Vagina (tissue), 2 donors: Measurements from ENCODE around the gene PTTG1IP. TPM values are rescaled to one million over a fixed set of nuclear protein-coding genes. Genes with fewer than 3 reads are reported as not detected.

ENCODE experiments used
- DNase-seq, 2 donors: peaks; one replicate each; pipeline ENCODE4 v3.0.0-alpha.2; 2017; ENCODE audit errors: extremely low spot score in 2 of 2
- H3K27ac ChIP-seq: fragments of 200-600 bp; sonication (generic); one replicate; pipeline ENCODE4 v1.5.1; 2019
- H3K27me3 ChIP-seq: fragments of 200-600 bp; sonication (generic); one replicate; pipeline ENCODE4 v1.5.1; 2019
- H3K36me3 ChIP-seq, 2 donors: fragments of 200-600 bp; sonication (generic); one replicate each; pipeline ENCODE4 v1.5.1; 2017 to 2019
- H3K4me1 ChIP-seq: fragments of 200-600 bp; sonication (generic); one replicate; pipeline ENCODE4 v1.5.1; 2019
- H3K4me3 ChIP-seq, 2 donors: fragments of 200-600 bp; sonication (generic); 1 replicate in 1 of 2; 2 replicates in 1 of 2; pipeline ENCODE4 v1.5.1; 2016 to 2019
- H3K9me3 ChIP-seq: fragments of 200-600 bp; sonication (generic); one replicate; pipeline ENCODE4 v1.5.1; 2019
- POLR2A ChIP-seq, 2 donors: fragments of 450-650 bp; IDR thresholded peaks; one replicate each; pipeline ENCODE4 v1.6.1; 2017; ENCODE audit warnings: antibody characterized with exemption in 2 of 2, mild to moderate bottlenecking in 2 of 2, moderate library complexity in 2 of 2
- POLR2AphosphoS5 ChIP-seq, 2 donors: sonication (generic); formaldehyde crosslinking; IDR thresholded peaks; one replicate each; pipeline ENCODE4 v1.9.0; 2017; ENCODE audit warnings: antibody characterized with exemption in 2 of 2, mild to moderate bottlenecking in 2 of 2, low read depth in 1 of 2; ENCODE audit not compliant: insufficient read depth in 1 of 2
- intact Hi-C: fragments of 100-400 bp; cut with DNase I; formaldehyde crosslinking; loops from one replicate; pipeline ENCODE4 v1.15.1; 2023
- total RNA-seq: library from RNA; depleted of rRNA; stranded (reverse); fragments of >200 nt; gene quantifications from one replicate; pipeline ENCODE4 v1.2.3, GENCODE V29; 2016
- TF ChIP-seq, protein P1 (sequence below), 3 experiments: fragments of 450-650 bp in 2 of 3; fragments of 200-600 bp in 1 of 3; sonication (generic) in 1 of 3; IDR thresholded peaks; one replicate each; pipeline ENCODE4 v1.5.1; 2017 to 2019; ENCODE audit warnings: antibody characterized with exemption in 3 of 3, mild to moderate bottlenecking in 2 of 3, moderate library complexity in 2 of 3

Gene PTTG1IP
- total RNA-seq, 1 donor from 2014 or later = 165 TPM

DNA sequence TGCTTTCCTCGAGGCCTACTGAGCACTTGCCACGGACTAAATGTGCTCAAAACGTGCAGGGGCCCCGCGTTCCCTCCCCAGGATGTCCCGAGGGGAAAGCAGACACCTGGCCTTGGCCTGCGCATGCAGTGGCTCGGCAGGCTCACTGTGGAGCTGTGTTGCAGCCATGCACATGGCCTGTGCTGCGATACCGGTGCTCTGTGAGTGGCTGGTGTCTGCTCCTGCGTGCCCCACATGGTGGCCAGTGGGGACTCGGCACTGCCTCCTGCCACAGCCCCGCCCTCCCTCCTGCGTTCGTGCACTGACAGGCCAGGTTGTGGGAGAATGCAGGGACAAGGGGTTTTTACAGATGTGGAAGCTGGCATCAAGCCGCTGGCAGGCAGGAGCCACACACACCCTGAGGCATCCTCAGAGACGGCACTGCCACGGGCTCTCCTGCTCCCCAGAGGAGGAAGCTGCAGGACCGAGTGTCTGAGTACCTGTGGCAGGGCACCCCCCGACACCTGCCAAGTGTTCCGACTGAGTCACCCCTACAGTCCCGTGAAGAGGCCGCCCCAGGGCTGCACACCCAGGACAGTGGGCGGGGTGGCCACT is 16.9 kb upstream of the PTTG1IP start:
- H3K27me3 ChIP-seq = no peaks in the 10 kb centered on the region
- no peak overlapping the region for H3K27ac ChIP-seq
- H3K36me3 ChIP-seq = no peaks in the 10 kb centered on the region
- intact Hi-C loops = no loop called here
- no peaks in the 10 kb centered on the region for H3K9me3 ChIP-seq
- H3K4me3 ChIP-seq = no peak overlapping the region
- no peak for DNase-seq
- TF ChIP-seq POLR2A (IDR thresholded peaks at IDR 0.05) = no peak
- no peak for TF ChIP-seq POLR2AphosphoS5 (IDR thresholded peaks at IDR 0.05; ENCODE audit: insufficient read depth in 1 of 2, low read depth in 1 of 2)
- TF ChIP-seq, protein P1, sequence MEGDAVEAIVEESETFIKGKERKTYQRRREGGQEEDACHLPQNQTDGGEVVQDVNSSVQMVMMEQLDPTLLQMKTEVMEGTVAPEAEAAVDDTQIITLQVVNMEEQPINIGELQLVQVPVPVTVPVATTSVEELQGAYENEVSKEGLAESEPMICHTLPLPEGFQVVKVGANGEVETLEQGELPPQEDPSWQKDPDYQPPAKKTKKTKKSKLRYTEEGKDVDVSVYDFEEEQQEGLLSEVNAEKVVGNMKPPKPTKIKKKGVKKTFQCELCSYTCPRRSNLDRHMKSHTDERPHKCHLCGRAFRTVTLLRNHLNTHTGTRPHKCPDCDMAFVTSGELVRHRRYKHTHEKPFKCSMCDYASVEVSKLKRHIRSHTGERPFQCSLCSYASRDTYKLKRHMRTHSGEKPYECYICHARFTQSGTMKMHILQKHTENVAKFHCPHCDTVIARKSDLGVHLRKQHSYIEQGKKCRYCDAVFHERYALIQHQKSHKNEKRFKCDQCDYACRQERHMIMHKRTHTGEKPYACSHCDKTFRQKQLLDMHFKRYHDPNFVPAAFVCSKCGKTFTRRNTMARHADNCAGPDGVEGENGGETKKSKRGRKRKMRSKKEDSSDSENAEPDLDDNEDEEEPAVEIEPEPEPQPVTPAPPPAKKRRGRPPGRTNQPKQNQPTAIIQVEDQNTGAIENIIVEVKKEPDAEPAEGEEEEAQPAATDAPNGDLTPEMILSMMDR (IDR thresholded peaks at IDR 0.05) = no peak
- H3K4me1 ChIP-seq = no peaks in the 10 kb centered on the region

- no peaks in the 10 kb centered on the region for H3K36me3 ChIP-seq
- DNase-seq = no peak
- H3K4me3 ChIP-seq = no peak overlapping the region
- H3K4me1 ChIP-seq = no peaks in the 10 kb centered on the region
- TF ChIP-seq, protein P1 (IDR thresholded peaks at IDR 0.05) = no peak
- TF ChIP-seq POLR2A (IDR thresholded peaks at IDR 0.05) (no peak), POLR2AphosphoS5 (IDR thresholded peaks at IDR 0.05; ENCODE audit: insufficient read depth in 1 of 2, low read depth in 1 of 2) (no peak)
- no peaks in the 10 kb centered on the region for H3K9me3 ChIP-seq
- intact Hi-C loops = no loop called here
- H3K27me3 ChIP-seq = no peaks in the 10 kb centered on the region
- H3K27ac ChIP-seq = no peak overlapping the region
Measured at GRCh38 chr21:44889625-44890337, 16.3 kb upstream of the PTTG1IP start.

DNA sequence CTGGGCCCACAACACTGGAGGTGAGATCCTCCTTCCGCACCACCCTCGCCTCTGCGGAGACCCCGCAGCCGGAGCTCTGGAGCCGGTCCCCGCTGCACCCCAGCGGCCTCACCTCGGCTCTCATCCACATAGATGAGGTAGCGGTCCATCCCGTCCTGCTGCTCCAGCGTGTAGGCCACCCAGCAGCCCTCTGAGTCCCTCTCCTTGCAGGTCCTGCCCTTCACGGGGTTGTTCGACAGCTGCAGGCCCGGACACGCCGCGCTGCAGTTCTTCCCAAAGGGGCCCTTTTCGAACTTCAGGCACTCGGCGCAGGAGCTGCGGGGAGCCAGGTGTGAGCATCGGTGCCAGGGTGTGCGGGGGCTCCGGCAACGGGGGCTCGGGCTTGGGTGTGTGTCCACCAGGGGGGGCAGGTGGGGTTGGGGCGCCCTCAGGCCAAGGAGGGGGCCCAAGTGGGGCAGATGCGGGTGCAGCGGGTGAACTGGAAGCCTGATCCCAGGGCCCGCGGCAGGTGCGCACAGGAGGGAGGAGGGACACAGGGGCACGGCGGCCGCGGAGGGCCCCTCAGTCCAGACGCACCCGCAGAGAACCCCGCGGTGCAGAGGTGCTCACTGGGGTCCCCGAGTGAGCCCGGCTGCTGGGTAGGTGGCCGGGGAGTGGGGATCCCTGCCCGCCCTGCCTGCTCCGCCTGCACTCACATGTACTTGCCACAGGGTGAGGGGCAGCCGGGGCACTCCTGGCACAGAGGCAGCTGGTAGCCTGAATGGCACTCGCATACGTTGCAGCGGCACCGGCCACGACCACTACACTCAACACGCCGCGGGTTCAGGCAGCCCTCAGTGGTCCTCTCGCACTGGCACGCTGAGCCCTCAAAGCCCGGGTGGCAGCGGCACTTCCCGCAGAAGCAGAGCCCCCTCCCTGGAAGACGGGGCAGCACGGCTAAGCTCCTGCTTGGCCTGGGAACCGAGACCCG is 15.4 kb upstream of the PTTG1IP start:
- H3K27me3 ChIP-seq = no peaks in the 10 kb centered on the region
- no peaks in the 10 kb centered on the region for H3K9me3 ChIP-seq
- DNase-seq = no peak
- intact Hi-C loops = no loop called here
- no peak overlapping the region for H3K4me3 ChIP-seq
- H3K27ac ChIP-seq = no peak overlapping the region
- H3K36me3 ChIP-seq = no peaks in the 10 kb centered on the region
- no peak for TF ChIP-seq POLR2A (IDR thresholded peaks at IDR 0.05)
- TF ChIP-seq, protein P1 (IDR thresholded peaks at IDR 0.05) = no peak
- no peak for TF ChIP-seq POLR2AphosphoS5 (IDR thresholded peaks at IDR 0.05; ENCODE audit: insufficient read depth in 1 of 2, low read depth in 1 of 2)
- H3K4me1 ChIP-seq = no peaks in the 10 kb centered on the region

DNA sequence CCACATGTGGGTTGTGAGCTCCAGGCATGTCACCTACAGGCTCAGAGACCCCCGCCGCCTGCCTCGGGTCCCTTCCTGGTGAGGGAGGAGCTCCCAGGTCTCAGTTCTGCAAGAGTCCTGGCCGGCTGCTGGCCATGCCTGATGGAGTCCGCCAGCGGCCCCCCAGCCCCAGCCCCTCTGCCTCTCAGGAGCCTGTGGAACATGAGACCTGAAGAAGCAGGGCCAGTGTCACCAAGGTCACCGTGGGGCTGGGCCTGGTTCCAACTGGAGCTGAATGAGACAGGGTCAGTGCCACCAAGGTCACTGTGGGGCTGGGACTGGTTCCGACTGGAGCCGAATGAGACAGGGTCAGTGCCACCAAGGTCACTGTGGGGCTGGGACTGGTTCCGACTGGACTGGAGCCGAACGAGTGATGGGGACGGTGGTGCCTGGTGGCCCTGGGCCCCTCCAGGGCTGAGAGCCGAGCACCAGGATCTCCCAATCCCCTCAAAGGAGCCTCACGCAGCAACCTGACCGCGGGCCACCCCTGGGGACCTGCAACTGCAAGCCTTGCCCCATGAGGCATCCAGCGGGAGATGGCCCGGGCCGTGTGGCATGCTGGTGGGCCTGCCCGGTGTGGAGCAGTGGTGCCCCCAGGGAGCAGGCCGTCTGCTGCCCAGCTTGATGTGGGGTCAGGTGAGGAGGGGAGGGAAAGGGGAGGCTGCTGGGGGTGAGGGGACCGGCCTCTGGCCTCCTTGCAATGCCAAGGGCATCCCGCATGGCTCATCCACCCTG is 14.5 kb upstream of the PTTG1IP start:
- Histone ChIP-seq H3K4me1 (no peaks in the 10 kb centered on the region), H3K9me3 (no peaks in the 10 kb centered on the region), H3K4me3 (no peak overlapping the region), H3K27me3 (no peaks in the 10 kb centered on the region), H3K27ac (no peak overlapping the region), H3K36me3 (no peaks in the 10 kb centered on the region)
- intact Hi-C loops = no loop called here
- TF ChIP-seq, protein P1 (IDR thresholded peaks at IDR 0.05) = no peak
- no peak for TF ChIP-seq POLR2A (IDR thresholded peaks at IDR 0.05)
- no peak for TF ChIP-seq POLR2AphosphoS5 (IDR thresholded peaks at IDR 0.05; ENCODE audit: insufficient read depth in 1 of 2, low read depth in 1 of 2)
- no peak for DNase-seq
